Activated B cell treated with CpG ODN at 0.5 μM for 24 hours (primary cell): ENCODE results near the gene COG5. TPM values are rescaled to one million over a fixed set of nuclear protein-coding genes. Genes with fewer than 3 reads are reported as not detected.

ENCODE experiments used
- ATAC-seq: fragments of 200-7000 bp; cut with Tn5 transposase; one replicate; pipeline ENCODE4 v1.10.0; 2021; ENCODE audit warnings: low read depth, mild to moderate bottlenecking, moderate library complexity
- CTCF ChIA-PET: fragments of 350-600 bp; sonication (Branson Sonifier 250); formaldehyde crosslinking; loops from one replicate; lab custom pipeline; 2021; ENCODE audit warnings: antibody characterized with exemption; lab: Charles Lee
- POLR2A ChIA-PET: fragments of 350-600 bp; sonication (Branson Sonifier 250); formaldehyde crosslinking; loops from one replicate; lab custom pipeline; 2021; ENCODE audit warnings: antibody characterized with exemption; lab: Charles Lee
- DNase-seq: peaks from one replicate; pipeline ENCODE4 v3.0.0; 2022
- H3K27ac Mint-ChIP-seq: one replicate; pipeline ENCODE4 v1.8.0; 2020; ENCODE audit warnings: mixed read lengths
- H3K27me3 Mint-ChIP-seq: one replicate; pipeline ENCODE4 v1.8.0; 2021; ENCODE audit warnings: mixed read lengths
- H3K36me3 Mint-ChIP-seq: one replicate; pipeline ENCODE4 v1.8.0; 2021; ENCODE audit warnings: low read depth, mixed read lengths
- H3K4me1 Mint-ChIP-seq: one replicate; pipeline ENCODE4 v1.8.0; 2021; ENCODE audit warnings: mixed read lengths
- H3K4me3 Mint-ChIP-seq: one replicate; pipeline ENCODE4 v1.8.0; 2020; ENCODE audit warnings: mild to moderate bottlenecking, mixed read lengths
- H3K9me3 Mint-ChIP-seq: one replicate; pipeline ENCODE4 v1.8.0; 2020; ENCODE audit warnings: mixed read lengths
- intact Hi-C: fragments of 100-400 bp; cut with micrococcal nuclease; formaldehyde crosslinking; loops from one replicate; pipeline ENCODE4 v1.15.1; 2024
- total RNA-seq: library from RNA; stranded (reverse); gene quantifications from 2 replicates; pipeline ENCODE4 v1.2.3, GENCODE V29; 2022
- TF ChIP-seq, protein P1 (sequence below): fragments of 200-600 bp; IDR thresholded peaks from one replicate; pipeline ENCODE4 v1.8.0; 2022; ENCODE audit warnings: antibody characterized with exemption, mild to moderate bottlenecking

Gene COG5
- total RNA-seq, 1 donor from 2014 or later, result 47.0 TPM

DNA sequence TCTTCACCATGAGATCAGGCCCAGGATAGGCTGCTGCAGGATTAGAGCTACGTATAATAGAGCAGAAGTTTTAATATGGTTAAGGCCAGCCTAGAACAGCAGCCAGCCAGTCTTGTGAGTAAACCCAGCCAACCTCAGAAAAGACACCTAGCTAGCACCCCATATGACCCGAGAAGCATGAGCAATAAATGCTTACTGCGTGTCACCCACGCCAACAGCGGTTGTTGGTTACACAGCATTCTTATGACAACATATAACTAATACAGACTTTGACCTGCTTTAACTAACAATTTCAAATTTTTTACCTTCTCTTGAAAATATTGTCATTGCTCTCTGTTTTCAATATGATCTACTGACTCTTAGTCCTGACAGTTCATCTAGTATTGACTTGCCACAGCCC is 289.2 kb downstream of the COG5 start:
- no peak overlapping the region for H3K27ac Mint-ChIP-seq
- ATAC-seq, result no peak
- ChIA-PET POLR2A (interaction anchor here (0.8 kb wide), 1 partner anchor 17 kb away, joined by 3 read pairs; no protein-coding TSS in a partner anchor), CTCF (no interaction called here)
- peaks cover 37% of the 10 kb centered on the region for H3K36me3 Mint-ChIP-seq
- no peaks in the 10 kb centered on the region for H3K9me3 Mint-ChIP-seq
- TF ChIP-seq, protein P1, sequence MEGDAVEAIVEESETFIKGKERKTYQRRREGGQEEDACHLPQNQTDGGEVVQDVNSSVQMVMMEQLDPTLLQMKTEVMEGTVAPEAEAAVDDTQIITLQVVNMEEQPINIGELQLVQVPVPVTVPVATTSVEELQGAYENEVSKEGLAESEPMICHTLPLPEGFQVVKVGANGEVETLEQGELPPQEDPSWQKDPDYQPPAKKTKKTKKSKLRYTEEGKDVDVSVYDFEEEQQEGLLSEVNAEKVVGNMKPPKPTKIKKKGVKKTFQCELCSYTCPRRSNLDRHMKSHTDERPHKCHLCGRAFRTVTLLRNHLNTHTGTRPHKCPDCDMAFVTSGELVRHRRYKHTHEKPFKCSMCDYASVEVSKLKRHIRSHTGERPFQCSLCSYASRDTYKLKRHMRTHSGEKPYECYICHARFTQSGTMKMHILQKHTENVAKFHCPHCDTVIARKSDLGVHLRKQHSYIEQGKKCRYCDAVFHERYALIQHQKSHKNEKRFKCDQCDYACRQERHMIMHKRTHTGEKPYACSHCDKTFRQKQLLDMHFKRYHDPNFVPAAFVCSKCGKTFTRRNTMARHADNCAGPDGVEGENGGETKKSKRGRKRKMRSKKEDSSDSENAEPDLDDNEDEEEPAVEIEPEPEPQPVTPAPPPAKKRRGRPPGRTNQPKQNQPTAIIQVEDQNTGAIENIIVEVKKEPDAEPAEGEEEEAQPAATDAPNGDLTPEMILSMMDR, result no peak
- H3K27me3 Mint-ChIP-seq, result no peaks in the 10 kb centered on the region
- no peak overlapping the region for H3K4me3 Mint-ChIP-seq
- no peak for DNase-seq
- H3K4me1 Mint-ChIP-seq, result no peaks in the 10 kb centered on the region
- intact Hi-C loops, result no loop called here

DNA sequence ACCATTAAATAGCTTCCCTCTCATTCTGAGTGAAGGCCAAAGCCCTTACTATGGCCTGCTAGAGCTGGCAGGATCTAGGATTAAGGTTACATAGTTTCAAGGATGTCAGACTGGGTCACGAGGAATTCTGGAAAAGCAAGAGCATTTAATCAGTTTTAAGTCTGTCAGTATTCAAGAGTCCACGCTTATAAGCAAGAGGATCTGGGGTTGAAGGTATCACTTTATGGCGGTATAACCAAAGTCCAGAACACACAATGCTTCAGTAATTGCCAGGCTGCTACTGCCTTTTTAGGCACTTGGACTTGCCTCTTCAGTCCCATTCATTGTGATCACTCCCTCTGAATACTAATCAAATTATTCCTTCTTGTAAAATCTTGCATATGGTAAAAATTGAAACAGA is 293.9 kb downstream of the COG5 start:
- Mint-ChIP-seq H3K36me3 (peaks cover 22% of the 10 kb centered on the region), H3K27me3 (no peaks in the 10 kb centered on the region), H3K27ac (no peak overlapping the region), H3K9me3 (no peaks in the 10 kb centered on the region), H3K4me3 (no peak overlapping the region), H3K4me1 (no peaks in the 10 kb centered on the region)
- POLR2A ChIA-PET, result interaction anchor here (0.5 kb wide), 1 partner anchor 16 kb away, joined by 3 read pairs; no protein-coding TSS in a partner anchor
- TF ChIP-seq, protein P1, result no peak
- DNase-seq, result no peak
- ATAC-seq, result no peak
- intact Hi-C loops, result no loop called here
- CTCF ChIA-PET, result no interaction called here

GRCh38 chr7:107268594-107268993 is 295.1 kb downstream of the COG5 start:
- Mint-ChIP-seq H3K9me3 (no peaks in the 10 kb centered on the region), H3K4me1 (no peaks in the 10 kb centered on the region), H3K27ac (no peak overlapping the region), H3K36me3 (peaks cover 16% of the 10 kb centered on the region), H3K27me3 (no peaks in the 10 kb centered on the region), H3K4me3 (no peak overlapping the region)
- ChIA-PET POLR2A (no interaction called here), CTCF (no interaction called here)
- no peak for DNase-seq
- intact Hi-C loops, result no loop called here
- no peak for ATAC-seq
- TF ChIP-seq, protein P1, result no peak

DNA sequence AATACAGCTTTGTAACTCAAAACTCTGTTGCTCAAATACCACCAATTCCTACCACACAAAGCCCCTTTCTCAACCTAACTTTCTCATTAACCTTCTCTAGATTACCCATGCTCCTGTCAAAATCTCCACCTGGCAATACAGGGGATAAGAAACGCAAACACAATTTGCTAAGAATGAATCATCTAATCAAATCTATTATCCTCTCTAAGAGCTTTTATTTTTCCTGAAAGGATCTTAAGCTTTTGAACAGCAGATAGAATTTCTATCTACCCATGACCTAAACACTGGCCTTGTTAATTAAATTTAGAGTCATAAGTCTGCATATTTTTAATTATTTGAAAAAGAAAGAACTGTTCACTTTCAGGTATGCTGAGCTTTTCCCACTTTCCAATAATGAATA is 296.6 kb downstream of the COG5 start:
- ATAC-seq (no peak), DNase-seq (no peak)
- ChIA-PET CTCF (no interaction called here), POLR2A (no interaction called here)
- Mint-ChIP-seq H3K27ac (no peak overlapping the region), H3K4me3 (no peak overlapping the region), H3K9me3 (no peaks in the 10 kb centered on the region), H3K4me1 (no peaks in the 10 kb centered on the region), H3K27me3 (no peaks in the 10 kb centered on the region), H3K36me3 (peaks cover 19% of the 10 kb centered on the region)
- intact Hi-C loops, result no loop called here
- TF ChIP-seq, protein P1, result no peak

DNA sequence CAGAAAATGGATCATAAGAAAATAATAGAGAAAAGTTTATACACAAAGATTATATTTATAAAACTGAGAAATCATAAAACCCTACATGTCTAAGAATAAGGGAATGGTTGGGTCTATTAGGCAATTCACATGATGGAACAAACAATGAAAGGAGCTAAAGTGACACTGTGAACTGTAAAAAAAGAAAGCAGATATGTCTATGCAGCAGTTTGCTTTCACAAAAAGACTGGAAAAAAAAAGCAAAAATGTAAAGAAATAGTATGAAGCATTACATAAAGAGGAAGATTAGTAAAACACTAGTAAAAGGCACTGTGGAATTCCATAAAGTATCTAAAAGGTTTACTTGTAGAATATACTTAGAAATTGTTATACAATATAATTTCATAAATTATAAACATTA is 299.0 kb downstream of the COG5 start:
- POLR2A ChIA-PET, result no interaction called here
- Mint-ChIP-seq H3K4me1 (no peaks in the 10 kb centered on the region), H3K36me3 (peaks cover 20% of the 10 kb centered on the region), H3K27me3 (no peaks in the 10 kb centered on the region), H3K4me3 (no peak overlapping the region), H3K27ac (no peak overlapping the region), H3K9me3 (no peaks in the 10 kb centered on the region)
- ATAC-seq (no peak), DNase-seq (no peak)
- TF ChIP-seq, protein P1, result no peak
- CTCF ChIA-PET, result no interaction called here
- intact Hi-C loops, result no loop called here
